Heart left ventricle (tissue), 16 donors: ENCODE results near the gene APOC4. TPM values are rescaled to one million over a fixed set of nuclear protein-coding genes. Genes with fewer than 3 reads are reported as not detected.

ENCODE experiments used
- ATAC-seq, 4 donors: fragments of 200-7000 bp; cut with Tn5 transposase; one replicate each; pipeline ENCODE4 v1.9.1; 2020 to 2022; ENCODE audit warnings: moderate library complexity in 4 of 4, mild to moderate bottlenecking in 3 of 4, moderate number of reproducible peaks in 1 of 4
- DNase-seq, 5 donors: peaks; one replicate each; pipeline ENCODE4 v3.0.0-alpha.2; 2020
- H3K27ac ChIP-seq, 12 donors: fragments of 200-600 bp; sonication (generic) in 4 of 12; one replicate each; pipeline versions ENCODE4 v1.5.0 to v1.8.0; 2016 to 2022; ENCODE audit warnings: mild to moderate bottlenecking in 2 of 12
- H3K27me3 ChIP-seq, 9 donors: fragments of 200-600 bp; sonication (generic) in 2 of 9; one replicate each; pipeline versions ENCODE4 v1.5.1 to v1.8.0; 2016 to 2022; ENCODE audit warnings: mild to moderate bottlenecking in 3 of 9
- H3K36me3 ChIP-seq, 9 donors: fragments of 200-600 bp; sonication (generic) in 2 of 9; one replicate each; pipeline versions ENCODE4 v1.5.0 to v1.8.0; 2018 to 2022; ENCODE audit warnings: mild to moderate bottlenecking in 2 of 9
- H3K4me1 ChIP-seq, 12 donors: fragments of 200-600 bp; sonication (generic) in 4 of 12; one replicate each; pipeline versions ENCODE4 v1.5.0 to v1.8.0; 2016 to 2022; ENCODE audit warnings: mild to moderate bottlenecking in 3 of 12
- H3K4me3 ChIP-seq, 12 donors: fragments of 200-600 bp; sonication (generic) in 4 of 12; one replicate each; pipeline versions ENCODE4 v1.5.0 to v1.8.0; 2017 to 2022; ENCODE audit warnings: mild to moderate bottlenecking in 9 of 12, moderate library complexity in 4 of 12
- H3K9me3 ChIP-seq, 12 donors: fragments of 200-600 bp; sonication (generic) in 4 of 12; one replicate each; pipeline versions ENCODE4 v1.5.0 to v1.8.0; 2016 to 2022; ENCODE audit warnings: mild to moderate bottlenecking in 1 of 12
- CTCF ChIP-seq, 12 donors: fragments of 200-600 bp; sonication (generic) in 4 of 12; IDR thresholded peaks; one replicate each; pipeline versions ENCODE4 v1.5.0 to v1.8.0; 2018 to 2022; ENCODE audit warnings: antibody characterized with exemption in 12 of 12, mild to moderate bottlenecking in 5 of 12
- POLR2A ChIP-seq, 2 donors: fragments of 450-650 bp; IDR thresholded peaks; one replicate each; pipeline ENCODE4 v1.6.1; 2017; ENCODE audit warnings: antibody characterized with exemption in 2 of 2, mild to moderate bottlenecking in 2 of 2, moderate library complexity in 2 of 2
- WGBS, 4 donors: extraction: QIAGEN DNeasy Blood & Tissue Kit in 2 of 4; methylation state at CpG; one replicate each; pipeline versions ENCODE4 v1.1.5 to v1.1.7; 2013 to 2018; 5-methylcytosine and 5-hydroxymethylcytosine counted together
- intact Hi-C, 10 donors: fragments of 100-400 bp; cut with DNase I; formaldehyde crosslinking; loops; one replicate each; pipeline versions ENCODE4 v1.11.1 to v1.14.2; 2022
- polyA plus RNA-seq, 2 donors: library from polyadenylated mRNA; stranded (reverse); fragments of 200-250 nt; gene quantifications; one replicate each; pipeline ENCODE4 v1.2.3, GENCODE V29; 2013
- total RNA-seq, 9 donors: library from RNA; depleted of rRNA in 2 of 9; stranded (reverse); fragments of >200 nt in 2 of 9; fragmentation: NEBNext Ultra II Directional in 3 of 9; extraction: Animal tissue kit (Norgen Biotek cat#: 25700) in 3 of 9; gene quantifications; one replicate each; pipeline versions ENCODE4 v1.1.0 to v1.2.4, GENCODE V29; 2016 to 2023
- donor health status: ischemic (EF 13 %, LVEDD 7.1; RV severe dilation, severe dysfunction).
- donor health status: healthy with polysubstance abuse.
- donor health status: DM: no; HTN: yes; CAD: no.
- donor health status: DM: no; HTN: no; CAD: no.
- donor health status: ischemic (EF 25% LVEDD 6.9; RV normal size, moderate dysfunction).
- donor health status: ischemic (EF 25% LVEDD 5.7; RV mildly dilated, moderate dysfunction).
- donor health status: healthy.
- donor health status: DM: yes; HTN: yes; CAD: no.
- donor health status: ischemic (EF 35%, LVEDD 5.7; RV mildly dilated, moderate dysfunction).
- donor health status: nonischemic (EF 11% LVEDD 7.7; RV severe dilation, severe dysfunction).
- donor health status: DM: yes; HTN: yes; CAD: no.
- donor health status: PGD.
- donor health status: ischemic (EF 29% LVEDD 5.4; RV normal size, mild dysfunction).
- donor health status: nonischemic (EF 23%, LVEDD 6.1; RV moderate dilation, normal function).

APOC4 gene
- total and polyA plus RNA-seq, 11 donors: not detected

GRCh38 chr19:44985445-44985844 lies 43.4 kb downstream of the APOC4 start:
- Histone ChIP-seq H3K27me3 (no peaks in the 10 kb centered on the region), H3K4me3 (no peak overlapping the region), H3K9me3 (no peaks in the 10 kb centered on the region), H3K27ac (no peak overlapping the region), H3K4me1 (no peaks in the 10 kb centered on the region), H3K36me3 (peaks cover 0 to 98% (median 86%) of the 10 kb centered on the region in 9 donors)
- intact Hi-C loops: no loop called here
- no peak for DNase-seq
- ATAC-seq: no peak
- WGBS, 4 donors: 91 to 100% (median 94%) methylated on average over 2 to 4 of the region's 4 CpGs
- no peak for TF ChIP-seq CTCF (IDR thresholded peaks at IDR 0.05)
- TF ChIP-seq POLR2A (IDR thresholded peaks at IDR 0.05): no peak

GRCh38 chr19:44986389-44986788 lies 44.4 kb downstream of the APOC4 start:
- DNase-seq: no peak
- H3K4me3 ChIP-seq: no peak overlapping the region
- intact Hi-C loops: no loop called here
- WGBS, 4 donors: 90 to 93% (median 92%) methylated on average over 7 of the region's 7 CpGs
- H3K4me1 ChIP-seq: no peaks in the 10 kb centered on the region
- peaks cover 0 to 98% (median 86%) of the 10 kb centered on the region in 9 donors for H3K36me3 ChIP-seq
- no peak for ATAC-seq
- TF ChIP-seq CTCF (IDR thresholded peaks at IDR 0.05) (no peak), POLR2A (IDR thresholded peaks at IDR 0.05) (no peak)
- no peaks in the 10 kb centered on the region for H3K9me3 ChIP-seq
- H3K27me3 ChIP-seq: no peaks in the 10 kb centered on the region
- no peak overlapping the region for H3K27ac ChIP-seq

- Histone ChIP-seq H3K36me3 (peaks cover 0 to 98% (median 86%) of the 10 kb centered on the region in 9 donors), H3K27ac (no peak overlapping the region), H3K27me3 (no peaks in the 10 kb centered on the region), H3K4me1 (no peaks in the 10 kb centered on the region), H3K4me3 (no peak overlapping the region), H3K9me3 (no peaks in the 10 kb centered on the region)
- WGBS, 4 donors: 86 to 95% (median 89%) methylated on average over 8 to 20 of the region's 20 CpGs
- ATAC-seq (no peak), DNase-seq (no peak)
- intact Hi-C loops: no loop called here
- no peak for TF ChIP-seq POLR2A (IDR thresholded peaks at IDR 0.05)
- no peak for TF ChIP-seq CTCF (IDR thresholded peaks at IDR 0.05)
Observed at GRCh38 chr19:44987148-44987675, 45.2 kb downstream of the APOC4 start.

- DNase-seq (no peak), ATAC-seq (no peak)
- intact Hi-C loops: no loop called here
- 83 to 100% (median 86%) methylated on average over 5 to 9 of the region's 9 CpGs for WGBS, 4 donors
- Histone ChIP-seq H3K27me3 (no peaks in the 10 kb centered on the region), H3K27ac (no peak overlapping the region), H3K9me3 (no peaks in the 10 kb centered on the region), H3K4me1 (no peaks in the 10 kb centered on the region), H3K4me3 (no peak overlapping the region), H3K36me3 (peaks cover 0 to 96% (median 89%) of the 10 kb centered on the region in 9 donors)
- no peak for TF ChIP-seq POLR2A (IDR thresholded peaks at IDR 0.05)
- TF ChIP-seq CTCF (IDR thresholded peaks at IDR 0.05): no peak
Observed at GRCh38 chr19:44988273-44988672, 46.2 kb downstream of the APOC4 start.
